ENCODE measurements around the gene FOXN3. TPM values are rescaled to one million over a fixed set of nuclear protein-coding genes. Genes with fewer than 3 reads are reported as not detected.

Gene FOXN3
- total RNA-seq, 1 donor from 2014 or later, result 106 TPM

- Mint-ChIP-seq H3K4me1 (peaks cover 26% of the 10 kb centered on the region), H3K27me3 (no peaks in the 10 kb centered on the region), H3K27ac (no peak overlapping the region), H3K36me3 (ENCODE audit: low read depth) (no peaks in the 10 kb centered on the region), H3K4me3 (no peak overlapping the region), H3K9me3 (no peaks in the 10 kb centered on the region)
- POLR2A ChIA-PET, result no interaction called here
- CTCF ChIA-PET, result no interaction called here
- TF ChIP-seq, protein P1, sequence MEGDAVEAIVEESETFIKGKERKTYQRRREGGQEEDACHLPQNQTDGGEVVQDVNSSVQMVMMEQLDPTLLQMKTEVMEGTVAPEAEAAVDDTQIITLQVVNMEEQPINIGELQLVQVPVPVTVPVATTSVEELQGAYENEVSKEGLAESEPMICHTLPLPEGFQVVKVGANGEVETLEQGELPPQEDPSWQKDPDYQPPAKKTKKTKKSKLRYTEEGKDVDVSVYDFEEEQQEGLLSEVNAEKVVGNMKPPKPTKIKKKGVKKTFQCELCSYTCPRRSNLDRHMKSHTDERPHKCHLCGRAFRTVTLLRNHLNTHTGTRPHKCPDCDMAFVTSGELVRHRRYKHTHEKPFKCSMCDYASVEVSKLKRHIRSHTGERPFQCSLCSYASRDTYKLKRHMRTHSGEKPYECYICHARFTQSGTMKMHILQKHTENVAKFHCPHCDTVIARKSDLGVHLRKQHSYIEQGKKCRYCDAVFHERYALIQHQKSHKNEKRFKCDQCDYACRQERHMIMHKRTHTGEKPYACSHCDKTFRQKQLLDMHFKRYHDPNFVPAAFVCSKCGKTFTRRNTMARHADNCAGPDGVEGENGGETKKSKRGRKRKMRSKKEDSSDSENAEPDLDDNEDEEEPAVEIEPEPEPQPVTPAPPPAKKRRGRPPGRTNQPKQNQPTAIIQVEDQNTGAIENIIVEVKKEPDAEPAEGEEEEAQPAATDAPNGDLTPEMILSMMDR (IDR thresholded peaks at IDR 0.05), result no peak
- ATAC-seq (ENCODE audit: low read depth), result no peak
- DNase-seq, result no peak
- intact Hi-C loops (cut with micrococcal nuclease), result no loop called here
These were observed 188.0 kb downstream of the FOXN3 start for GRCh38 chr14:89228921-89229639.

DNA sequence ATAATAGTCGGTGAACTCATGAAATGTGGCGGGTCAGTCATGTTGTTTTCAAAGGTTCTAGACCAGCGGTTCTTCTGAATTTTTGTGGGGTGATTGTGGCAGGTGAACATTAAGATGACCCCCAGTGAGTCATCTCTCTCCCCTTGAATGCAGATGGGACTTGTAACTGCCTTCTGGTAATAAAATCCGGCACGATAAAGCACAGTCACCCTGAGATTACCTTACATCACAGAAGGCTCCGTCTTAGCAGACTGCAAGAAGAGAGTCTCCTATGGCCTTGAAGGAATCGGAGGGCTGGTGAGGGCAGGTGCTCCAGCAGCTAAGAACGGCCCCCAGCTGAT lies 189.6 kb downstream of the FOXN3 start:
- no peaks in the 10 kb centered on the region for H3K9me3 Mint-ChIP-seq
- H3K4me1 Mint-ChIP-seq, result peaks cover 16% of the 10 kb centered on the region
- ChIA-PET CTCF (no interaction called here), POLR2A (no interaction called here)
- H3K27me3 Mint-ChIP-seq, result no peaks in the 10 kb centered on the region
- no peak overlapping the region for H3K4me3 Mint-ChIP-seq
- no peak for ATAC-seq (ENCODE audit: low read depth)
- TF ChIP-seq, protein P1 (IDR thresholded peaks at IDR 0.05), result no peak
- H3K27ac Mint-ChIP-seq, result no peak overlapping the region
- peaks cover 7% of the 10 kb centered on the region for H3K36me3 Mint-ChIP-seq (ENCODE audit: low read depth)
- intact Hi-C loops (cut with micrococcal nuclease), result no loop called here
- no peak for DNase-seq

DNA sequence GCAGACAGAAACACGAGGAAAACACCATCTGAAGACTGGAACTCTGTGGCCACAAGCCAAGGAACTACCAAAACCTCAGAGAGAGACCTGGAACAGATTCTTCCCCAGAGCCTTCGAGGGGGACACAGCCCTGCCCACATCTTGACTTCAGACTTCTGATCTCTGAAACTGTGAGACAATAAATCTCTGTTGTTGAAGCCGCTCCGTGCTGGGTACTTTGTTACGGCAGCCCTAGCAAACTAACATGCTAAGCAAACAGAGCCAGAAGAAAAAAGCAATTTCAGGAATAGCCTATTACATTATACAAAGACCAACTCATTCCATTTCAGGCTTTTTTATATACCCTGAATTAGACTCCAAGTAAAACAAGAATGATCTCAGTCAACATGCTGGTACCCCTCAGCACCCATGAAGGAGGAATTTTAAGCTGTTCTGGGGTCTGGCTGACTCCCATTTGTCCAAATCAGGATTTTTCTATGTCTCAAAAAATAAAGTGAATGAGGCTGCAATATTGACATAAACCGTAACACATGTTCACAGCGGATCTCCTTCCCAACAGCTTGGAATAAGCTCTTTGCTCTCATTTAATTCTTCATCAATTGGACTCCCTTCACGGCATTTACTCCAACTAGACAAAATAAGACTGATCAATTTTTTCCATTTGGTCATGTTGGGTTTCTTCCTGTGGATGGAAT lies 190.1 kb downstream of the FOXN3 start:
- ATAC-seq (ENCODE audit: low read depth) (no peak), DNase-seq (no peak)
- TF ChIP-seq, protein P1 (IDR thresholded peaks at IDR 0.05), result no peak
- CTCF ChIA-PET, result no interaction called here
- intact Hi-C loops (cut with micrococcal nuclease), result no loop called here
- no peaks in the 10 kb centered on the region for H3K27me3 Mint-ChIP-seq
- H3K4me1 Mint-ChIP-seq, result peaks cover 16% of the 10 kb centered on the region
- no peaks in the 10 kb centered on the region for H3K9me3 Mint-ChIP-seq
- POLR2A ChIA-PET, result no interaction called here
- no peak overlapping the region for H3K4me3 Mint-ChIP-seq
- no peak overlapping the region for H3K27ac Mint-ChIP-seq
- peaks cover 9% of the 10 kb centered on the region for H3K36me3 Mint-ChIP-seq (ENCODE audit: low read depth)

DNA sequence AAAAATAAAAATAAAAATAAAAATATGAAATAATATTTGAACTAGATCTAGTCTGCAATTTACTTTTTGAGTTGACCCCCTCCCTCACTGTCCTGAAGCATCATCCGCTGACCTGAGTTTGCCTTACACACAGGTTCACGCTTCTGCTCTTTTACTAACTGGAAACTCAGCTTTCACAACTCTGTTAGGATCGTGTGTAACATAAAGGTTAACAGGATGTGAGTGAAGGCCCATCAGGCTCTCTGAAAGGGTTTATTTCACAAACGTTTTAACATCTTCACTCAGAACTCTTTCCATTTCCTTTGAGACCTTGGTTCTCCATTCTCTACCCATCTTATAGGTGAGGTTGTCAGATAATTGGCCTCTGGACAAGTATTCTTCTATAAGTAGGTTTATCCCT lies 191.4 kb downstream of the FOXN3 start:
- Mint-ChIP-seq H3K36me3 (ENCODE audit: low read depth) (peaks cover 14% of the 10 kb centered on the region), H3K4me3 (no peak overlapping the region), H3K27me3 (no peaks in the 10 kb centered on the region), H3K27ac (no peak overlapping the region), H3K4me1 (peaks cover 26% of the 10 kb centered on the region), H3K9me3 (no peaks in the 10 kb centered on the region)
- ChIA-PET POLR2A (no interaction called here), CTCF (no interaction called here)
- no peak for DNase-seq
- no peak for ATAC-seq (ENCODE audit: low read depth)
- TF ChIP-seq, protein P1 (IDR thresholded peaks at IDR 0.05), result no peak
- intact Hi-C loops (cut with micrococcal nuclease), result no loop called here

DNA sequence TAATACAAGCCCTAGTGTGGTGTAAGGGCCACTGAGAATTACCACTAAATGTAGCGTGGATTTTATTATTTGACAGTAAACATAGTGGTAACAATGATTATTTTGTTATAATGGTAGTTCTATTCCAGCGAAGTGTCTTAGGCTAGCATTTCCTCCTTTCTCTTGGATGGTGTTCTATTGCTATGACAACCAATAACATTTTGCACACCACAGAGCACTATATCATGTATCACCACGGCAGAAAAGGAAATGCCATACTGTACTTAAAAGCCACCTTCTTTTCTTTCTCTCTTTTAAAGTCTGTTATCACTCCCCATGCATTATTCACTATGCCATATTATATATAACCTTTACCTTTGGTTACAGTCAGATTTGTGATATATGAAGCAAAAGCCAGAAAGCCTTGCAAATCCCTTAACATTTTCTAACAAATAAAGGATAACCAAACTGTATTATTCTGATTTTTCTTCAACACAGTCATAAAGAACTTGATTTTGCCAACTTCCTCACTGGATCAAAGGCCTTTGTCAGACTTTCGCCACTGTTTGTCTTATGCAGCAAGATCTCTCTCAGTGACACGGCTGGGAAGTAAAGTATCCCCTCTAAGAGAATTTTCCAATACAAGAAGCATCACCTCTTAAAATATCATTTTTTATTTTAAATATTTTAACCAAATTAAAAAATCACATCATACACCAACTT lies 195.8 kb downstream of the FOXN3 start:
- Mint-ChIP-seq H3K27ac (no peak overlapping the region), H3K4me1 (peaks cover 17% of the 10 kb centered on the region), H3K4me3 (no peak overlapping the region), H3K27me3 (no peaks in the 10 kb centered on the region), H3K36me3 (ENCODE audit: low read depth) (peaks cover 40% of the 10 kb centered on the region), H3K9me3 (no peaks in the 10 kb centered on the region)
- CTCF ChIA-PET, result no interaction called here
- DNase-seq, result no peak
- TF ChIP-seq, protein P1 (IDR thresholded peaks at IDR 0.05), result no peak
- intact Hi-C loops (cut with micrococcal nuclease), result loop anchor here (2.0 kb wide), 1 partner anchor 44 kb away; no protein-coding TSS in a partner anchor
- ATAC-seq (ENCODE audit: low read depth), result peak; percentile 62
- POLR2A ChIA-PET, result no interaction called here

All from activated B cell treated with CpG ODN at 0.5 μM for 24 hours (primary cell).